Brain microvascular endothelial cell (primary cell): ENCODE data around the gene ARSJ.

Source experiments
- DNase-seq: peaks from one replicate; pipeline ENCODE4 v3.0.0-alpha.2; 2020
- H3K27ac ChIP-seq: fragments of 250-450 bp; sonication (Bioruptor Pico); 2 replicates; pipeline ENCODE4 v1.5.1; 2020; ENCODE audit warnings: mild to moderate bottlenecking, moderate library complexity
- H3K27me3 ChIP-seq: fragments of 250-450 bp; sonication (Bioruptor Pico); replicated peaks from 2 replicates; pipeline ENCODE4 v1.5.1; 2020; ENCODE audit warnings: mild to moderate bottlenecking
- H3K36me3 ChIP-seq: fragments of 250-450 bp; sonication (Bioruptor Pico); replicated peaks from 2 replicates; pipeline ENCODE4 v1.5.1; 2020; ENCODE audit warnings: mild to moderate bottlenecking
- H3K4me3 ChIP-seq: 2 replicates; pipeline ENCODE4 v1.5.1; 2011; ENCODE audit warnings: low read depth, mild to moderate bottlenecking, control low read depth, low read length, moderate library complexity
- in situ Hi-C: cut with HindIII; loops from 2 replicates; pipeline ENCODE4 v1.10.0; 2017; ENCODE audit warnings: low sequenced_read_pairs, low pct_ligation_motif_present
- TF ChIP-seq, protein P1 (sequence below): IDR thresholded peaks from 2 replicates; pipeline ENCODE4 v1.5.1; 2011; ENCODE audit warnings: low read depth, mild to moderate bottlenecking, moderate library complexity, low read length, control low read depth, inconsistent platforms; ENCODE audit errors: missing control alignments

The ARSJ gene

DNA sequence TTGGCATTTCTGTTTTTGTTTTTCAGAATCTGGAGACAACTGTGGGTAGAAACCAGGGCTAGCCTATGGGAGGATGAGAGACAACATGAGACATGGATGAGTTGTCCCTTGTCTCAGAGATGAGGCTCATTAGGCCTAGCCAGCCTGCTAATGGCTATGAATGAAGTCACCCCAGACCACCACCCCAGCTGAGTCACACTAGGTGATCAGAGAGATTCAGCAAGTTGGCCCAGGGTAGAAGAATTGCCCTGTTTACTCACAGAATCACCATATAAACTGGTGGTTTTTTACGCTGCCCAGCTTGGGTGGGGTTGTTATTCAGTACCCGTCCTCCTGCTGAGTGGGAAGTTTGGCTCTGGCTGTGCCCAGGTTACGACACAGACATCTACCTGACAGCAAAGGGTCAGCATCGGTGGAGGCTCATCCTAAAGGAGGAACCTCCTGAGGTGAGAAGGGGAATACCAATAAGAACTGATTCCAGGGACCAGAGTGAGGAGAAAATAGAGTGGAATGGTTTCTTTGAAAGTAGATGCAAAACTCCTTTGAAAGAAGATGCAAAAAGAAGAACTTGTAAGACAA, 17.2 kb upstream of the ARSJ start:
- H3K27me3 ChIP-seq: no peaks in the 10 kb centered on the region
- no peaks in the 10 kb centered on the region for H3K36me3 ChIP-seq
- TF ChIP-seq, protein P1, sequence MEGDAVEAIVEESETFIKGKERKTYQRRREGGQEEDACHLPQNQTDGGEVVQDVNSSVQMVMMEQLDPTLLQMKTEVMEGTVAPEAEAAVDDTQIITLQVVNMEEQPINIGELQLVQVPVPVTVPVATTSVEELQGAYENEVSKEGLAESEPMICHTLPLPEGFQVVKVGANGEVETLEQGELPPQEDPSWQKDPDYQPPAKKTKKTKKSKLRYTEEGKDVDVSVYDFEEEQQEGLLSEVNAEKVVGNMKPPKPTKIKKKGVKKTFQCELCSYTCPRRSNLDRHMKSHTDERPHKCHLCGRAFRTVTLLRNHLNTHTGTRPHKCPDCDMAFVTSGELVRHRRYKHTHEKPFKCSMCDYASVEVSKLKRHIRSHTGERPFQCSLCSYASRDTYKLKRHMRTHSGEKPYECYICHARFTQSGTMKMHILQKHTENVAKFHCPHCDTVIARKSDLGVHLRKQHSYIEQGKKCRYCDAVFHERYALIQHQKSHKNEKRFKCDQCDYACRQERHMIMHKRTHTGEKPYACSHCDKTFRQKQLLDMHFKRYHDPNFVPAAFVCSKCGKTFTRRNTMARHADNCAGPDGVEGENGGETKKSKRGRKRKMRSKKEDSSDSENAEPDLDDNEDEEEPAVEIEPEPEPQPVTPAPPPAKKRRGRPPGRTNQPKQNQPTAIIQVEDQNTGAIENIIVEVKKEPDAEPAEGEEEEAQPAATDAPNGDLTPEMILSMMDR: no peak
- no peak overlapping the region for H3K4me3 ChIP-seq
- in situ Hi-C loops: no loop called here
- no peak for DNase-seq
- no peak overlapping the region for H3K27ac ChIP-seq

DNA sequence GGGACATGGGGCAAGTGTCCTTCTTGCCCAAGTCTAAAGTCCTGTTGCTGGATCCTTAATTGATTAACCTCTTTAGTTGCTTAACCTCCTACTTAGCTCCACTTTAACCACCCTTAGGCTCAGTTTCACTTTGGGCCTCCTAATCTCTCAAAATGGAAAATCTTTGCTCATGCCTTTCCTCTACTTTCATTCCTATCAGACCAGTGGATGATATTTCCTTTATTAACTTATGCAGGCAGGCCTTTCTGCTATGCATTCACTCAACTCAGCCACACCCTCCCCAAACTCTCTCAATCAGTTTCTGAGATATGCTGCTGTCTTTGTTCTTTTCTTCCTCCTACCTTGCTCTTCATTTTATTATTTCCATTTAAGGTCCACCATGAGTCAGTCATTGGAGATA, 14.4 kb upstream of the ARSJ start:
- DNase-seq: no peak
- Histone ChIP-seq H3K36me3 (no peaks in the 10 kb centered on the region), H3K4me3 (no peak overlapping the region), H3K27me3 (no peaks in the 10 kb centered on the region), H3K27ac (no peak overlapping the region)
- in situ Hi-C loops: no loop called here
- TF ChIP-seq, protein P1: no peak

DNA sequence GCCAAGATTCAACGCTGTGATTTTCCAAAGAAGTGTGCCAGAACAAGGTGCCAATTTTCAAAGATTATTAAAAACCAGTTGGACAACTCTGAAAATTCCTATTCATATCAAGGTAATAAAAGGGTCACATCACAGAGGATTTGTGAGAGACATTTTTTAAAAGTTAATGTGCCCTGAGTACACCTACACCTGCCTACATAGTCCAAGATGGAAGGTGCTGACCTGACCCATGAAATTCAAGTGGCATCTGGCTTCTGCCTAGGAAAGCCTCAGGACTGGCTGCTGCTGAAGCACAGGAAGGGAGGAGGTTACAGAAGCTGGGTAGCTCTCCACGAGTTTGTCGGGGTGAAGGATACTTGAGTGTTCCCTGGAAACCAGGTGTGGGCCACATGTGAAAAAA, 11.4 kb upstream of the ARSJ start:
- no peaks in the 10 kb centered on the region for H3K36me3 ChIP-seq
- TF ChIP-seq, protein P1: no peak
- no peak for DNase-seq
- in situ Hi-C loops: no loop called here
- H3K4me3 ChIP-seq: no peak overlapping the region
- H3K27me3 ChIP-seq: no peaks in the 10 kb centered on the region
- H3K27ac ChIP-seq: no peak overlapping the region

DNA sequence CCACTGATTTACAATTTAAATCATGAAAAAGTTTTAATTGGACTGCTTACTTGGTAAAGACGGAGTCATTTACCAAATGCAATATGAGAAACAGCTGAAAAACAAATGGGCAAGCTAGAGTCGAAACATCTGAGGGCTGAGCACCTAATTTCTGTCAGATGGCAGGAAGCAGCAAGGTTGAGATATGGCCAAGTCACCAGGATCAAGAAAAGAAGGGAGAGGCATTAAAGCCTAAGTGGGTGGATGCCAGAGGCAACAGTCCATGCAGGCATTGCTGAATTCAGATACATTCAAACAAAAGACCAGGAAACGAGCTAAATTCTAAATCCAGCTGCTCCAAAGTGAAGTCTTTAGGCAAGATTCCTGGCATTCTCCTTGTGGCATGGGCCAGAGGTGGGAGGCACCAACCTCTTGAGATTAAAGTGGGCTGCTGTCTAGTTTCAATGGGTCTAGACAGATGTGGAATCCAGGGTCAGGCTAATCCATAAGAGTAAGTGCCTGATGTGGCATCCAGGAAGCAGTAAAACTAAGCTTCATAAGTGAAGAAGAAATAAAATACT, 8.0 kb upstream of the ARSJ start:
- H3K4me3 ChIP-seq: no peak overlapping the region
- no peak overlapping the region for H3K27ac ChIP-seq
- H3K36me3 ChIP-seq: no peaks in the 10 kb centered on the region
- in situ Hi-C loops: no loop called here
- TF ChIP-seq, protein P1: no peak
- DNase-seq: no peak
- no peaks in the 10 kb centered on the region for H3K27me3 ChIP-seq

- Histone ChIP-seq H3K4me3 (no peak overlapping the region), H3K36me3 (no peaks in the 10 kb centered on the region), H3K27ac (no peak overlapping the region), H3K27me3 (no peaks in the 10 kb centered on the region)
- in situ Hi-C loops: no loop called here
- DNase-seq: no peak
- TF ChIP-seq, protein P1: no peak
These were observed 2.7 kb upstream of the ARSJ start for GRCh38 chr4:113982181-113982580.

- no peaks in the 10 kb centered on the region for H3K36me3 ChIP-seq
- no peaks in the 10 kb centered on the region for H3K27me3 ChIP-seq
- no peak for DNase-seq
- TF ChIP-seq, protein P1: no peak
- no peak overlapping the region for H3K4me3 ChIP-seq
- no peak overlapping the region for H3K27ac ChIP-seq
- in situ Hi-C loops: no loop called here
These were observed 2.1 kb upstream of the ARSJ start for GRCh38 chr4:113981591-113981990.
